ENCODE results near the gene PMM1.

DNA sequence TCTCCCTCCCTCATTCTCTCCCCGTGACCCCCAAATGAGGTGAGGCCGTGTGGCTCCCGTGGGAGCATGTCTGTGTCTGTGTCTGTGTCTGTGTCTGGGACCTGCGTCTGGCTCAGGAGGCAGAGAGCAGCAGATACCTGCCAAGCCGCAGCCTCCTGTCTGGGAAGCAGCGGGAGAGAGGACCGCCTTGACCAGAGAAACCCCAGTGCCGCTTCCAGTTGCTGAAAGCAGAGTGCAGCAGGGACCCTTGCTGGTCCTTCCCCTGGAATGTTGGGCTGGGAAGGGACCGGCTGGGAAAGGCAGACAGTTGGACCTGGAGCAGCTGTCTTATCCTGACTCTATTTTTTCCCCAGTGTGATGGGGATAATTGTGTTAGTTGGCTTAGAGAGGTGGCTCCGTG, 28.3 kb downstream of the PMM1 start:
- TF ChIP-seq, protein P1, sequence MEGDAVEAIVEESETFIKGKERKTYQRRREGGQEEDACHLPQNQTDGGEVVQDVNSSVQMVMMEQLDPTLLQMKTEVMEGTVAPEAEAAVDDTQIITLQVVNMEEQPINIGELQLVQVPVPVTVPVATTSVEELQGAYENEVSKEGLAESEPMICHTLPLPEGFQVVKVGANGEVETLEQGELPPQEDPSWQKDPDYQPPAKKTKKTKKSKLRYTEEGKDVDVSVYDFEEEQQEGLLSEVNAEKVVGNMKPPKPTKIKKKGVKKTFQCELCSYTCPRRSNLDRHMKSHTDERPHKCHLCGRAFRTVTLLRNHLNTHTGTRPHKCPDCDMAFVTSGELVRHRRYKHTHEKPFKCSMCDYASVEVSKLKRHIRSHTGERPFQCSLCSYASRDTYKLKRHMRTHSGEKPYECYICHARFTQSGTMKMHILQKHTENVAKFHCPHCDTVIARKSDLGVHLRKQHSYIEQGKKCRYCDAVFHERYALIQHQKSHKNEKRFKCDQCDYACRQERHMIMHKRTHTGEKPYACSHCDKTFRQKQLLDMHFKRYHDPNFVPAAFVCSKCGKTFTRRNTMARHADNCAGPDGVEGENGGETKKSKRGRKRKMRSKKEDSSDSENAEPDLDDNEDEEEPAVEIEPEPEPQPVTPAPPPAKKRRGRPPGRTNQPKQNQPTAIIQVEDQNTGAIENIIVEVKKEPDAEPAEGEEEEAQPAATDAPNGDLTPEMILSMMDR (IDR thresholded peaks at IDR 0.05), result no peak
- no peak for TF ChIP-seq POLR2A (IDR thresholded peaks at IDR 0.05)

Measured in thyroid gland (tissue), 4 donors.